Smooth muscle cell (in vitro differentiated cells): ENCODE data around the gene BCAR3. TPM values are rescaled to one million over a fixed set of nuclear protein-coding genes. Genes with fewer than 3 reads are reported as not detected.

ENCODE experiments used
- DNase-seq: peaks from one replicate; lab custom pipeline; 2025; ENCODE audit not compliant: unreplicated experiment; lab: John Stamatoyannopoulos, UW
- H2AFZ ChIP-seq: fragments of 200-600 bp; sonication (generic); 2 replicates; pipeline ENCODE4 v1.6.0; 2016; ENCODE audit warnings: antibody characterized with exemption, low read depth, mild to moderate bottlenecking
- H3F3A ChIP-seq: fragments of 200-600 bp; sonication (generic); 2 replicates; pipeline ENCODE4 v1.6.0; 2017; ENCODE audit warnings: antibody characterized with exemption, low read depth
- H3K27ac ChIP-seq: fragments of 200-600 bp; sonication (generic); 2 replicates; pipeline ENCODE4 v1.5.1; 2016; ENCODE audit warnings: low read depth, mild to moderate bottlenecking
- H3K27me3 ChIP-seq: fragments of 200-600 bp; sonication (generic); 2 replicates; pipeline ENCODE4 v1.6.1; 2016; ENCODE audit warnings: low read depth, mild to moderate bottlenecking
- H3K36me3 ChIP-seq: fragments of 200-600 bp; sonication (generic); 2 replicates; pipeline ENCODE4 v1.5.1; 2016; ENCODE audit warnings: low read depth
- H3K4me1 ChIP-seq: fragments of 200-600 bp; sonication (generic); 2 replicates; pipeline ENCODE4 v1.5.1; 2016; ENCODE audit warnings: low read depth
- H3K4me2 ChIP-seq: fragments of 200-600 bp; sonication (generic); 2 replicates; pipeline ENCODE4 v1.6.0; 2016; ENCODE audit warnings: mild to moderate bottlenecking
- H3K4me3 ChIP-seq: fragments of 200-600 bp; sonication (generic); 2 replicates; pipeline ENCODE4 v1.5.1; 2016; ENCODE audit warnings: mild to moderate bottlenecking
- H3K79me2 ChIP-seq: fragments of 200-600 bp; sonication (generic); 2 replicates; pipeline ENCODE4 v1.6.0; 2016; ENCODE audit warnings: low read depth, mild to moderate bottlenecking
- H3K9ac ChIP-seq: fragments of 200-600 bp; sonication (generic); 2 replicates; pipeline ENCODE4 v1.6.0; 2016; ENCODE audit warnings: low read depth
- H3K9me3 ChIP-seq: fragments of 200-600 bp; sonication (generic); replicated peaks from 2 replicates; pipeline ENCODE4 v1.5.1; 2016; ENCODE audit warnings: low read depth
- H4K20me1 ChIP-seq: fragments of 200-600 bp; sonication (generic); 2 replicates; pipeline ENCODE4 v1.6.0; 2016; ENCODE audit warnings: low read depth
- WGBS: methylation state at CpG from one replicate; pipeline ENCODE4 v1.1.7; 2016; ENCODE audit warnings: low lambda C conversion rate; 5-methylcytosine and 5-hydroxymethylcytosine counted together
- polyA plus RNA-seq: library from polyadenylated mRNA; unstranded; fragments of >200 nt; fragmentation: Nextera tagmentation; extraction: Ambion mirVana; gene quantifications from 2 replicates; pipeline ENCODE4 v1.2.1, GENCODE V29; 2016
- total RNA-seq: library from RNA; depleted of rRNA; stranded (reverse); fragments of >200 nt; gene quantifications from 2 replicates; pipeline ENCODE4 v1.2.3, GENCODE V29; 2014
- TF ChIP-seq, protein P1 (sequence below): fragments of 200-600 bp; sonication (generic); IDR thresholded peaks from 2 replicates; pipeline ENCODE4 v1.5.1; 2017; ENCODE audit warnings: borderline replicate concordance, mild to moderate bottlenecking, antibody characterized with exemption; ENCODE audit not compliant: insufficient read depth, poor library complexity, severe bottlenecking

BCAR3 gene
- total and polyA plus RNA-seq, 2 experiments from 2014 or later: 21.4 to 24.9 TPM

DNA sequence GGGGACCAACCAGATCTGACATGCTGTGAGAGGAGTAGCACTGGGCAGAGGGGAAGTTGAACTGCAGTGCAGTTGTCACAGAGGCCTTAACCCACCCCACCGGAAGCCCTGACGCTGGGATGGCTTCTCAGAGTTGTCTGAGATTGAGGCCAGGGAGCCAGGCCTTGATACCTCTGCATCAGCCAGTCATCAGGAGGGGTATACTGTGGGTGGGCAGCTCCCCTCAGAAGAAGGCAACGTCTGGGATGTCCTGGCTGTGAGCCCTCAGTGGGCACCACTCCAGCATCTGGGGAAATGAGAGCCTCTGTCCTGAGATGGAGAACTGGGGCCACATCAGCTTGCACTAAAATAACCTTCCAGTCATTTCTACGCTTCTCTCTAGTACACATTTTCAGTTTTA, 47.9 kb upstream of the BCAR3 start:
- Histone ChIP-seq H3K9me3 (no peaks in the 10 kb centered on the region), H3K27ac (no peak overlapping the region), H3F3A (no peaks in the 10 kb centered on the region), H3K4me2 (no peak overlapping the region), H4K20me1 (no peaks in the 10 kb centered on the region), H3K79me2 (no peaks in the 10 kb centered on the region), H2AFZ (no peak overlapping the region), H3K4me1 (peaks cover 17% of the 10 kb centered on the region), H3K4me3 (no peak overlapping the region), H3K9ac (no peak overlapping the region), H3K36me3 (no peaks in the 10 kb centered on the region), H3K27me3 (no peaks in the 10 kb centered on the region)
- no peak for DNase-seq
- TF ChIP-seq, protein P1, sequence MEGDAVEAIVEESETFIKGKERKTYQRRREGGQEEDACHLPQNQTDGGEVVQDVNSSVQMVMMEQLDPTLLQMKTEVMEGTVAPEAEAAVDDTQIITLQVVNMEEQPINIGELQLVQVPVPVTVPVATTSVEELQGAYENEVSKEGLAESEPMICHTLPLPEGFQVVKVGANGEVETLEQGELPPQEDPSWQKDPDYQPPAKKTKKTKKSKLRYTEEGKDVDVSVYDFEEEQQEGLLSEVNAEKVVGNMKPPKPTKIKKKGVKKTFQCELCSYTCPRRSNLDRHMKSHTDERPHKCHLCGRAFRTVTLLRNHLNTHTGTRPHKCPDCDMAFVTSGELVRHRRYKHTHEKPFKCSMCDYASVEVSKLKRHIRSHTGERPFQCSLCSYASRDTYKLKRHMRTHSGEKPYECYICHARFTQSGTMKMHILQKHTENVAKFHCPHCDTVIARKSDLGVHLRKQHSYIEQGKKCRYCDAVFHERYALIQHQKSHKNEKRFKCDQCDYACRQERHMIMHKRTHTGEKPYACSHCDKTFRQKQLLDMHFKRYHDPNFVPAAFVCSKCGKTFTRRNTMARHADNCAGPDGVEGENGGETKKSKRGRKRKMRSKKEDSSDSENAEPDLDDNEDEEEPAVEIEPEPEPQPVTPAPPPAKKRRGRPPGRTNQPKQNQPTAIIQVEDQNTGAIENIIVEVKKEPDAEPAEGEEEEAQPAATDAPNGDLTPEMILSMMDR: no peak
- WGBS: 88% methylated on average over 4 of the region's 4 CpGs

DNA sequence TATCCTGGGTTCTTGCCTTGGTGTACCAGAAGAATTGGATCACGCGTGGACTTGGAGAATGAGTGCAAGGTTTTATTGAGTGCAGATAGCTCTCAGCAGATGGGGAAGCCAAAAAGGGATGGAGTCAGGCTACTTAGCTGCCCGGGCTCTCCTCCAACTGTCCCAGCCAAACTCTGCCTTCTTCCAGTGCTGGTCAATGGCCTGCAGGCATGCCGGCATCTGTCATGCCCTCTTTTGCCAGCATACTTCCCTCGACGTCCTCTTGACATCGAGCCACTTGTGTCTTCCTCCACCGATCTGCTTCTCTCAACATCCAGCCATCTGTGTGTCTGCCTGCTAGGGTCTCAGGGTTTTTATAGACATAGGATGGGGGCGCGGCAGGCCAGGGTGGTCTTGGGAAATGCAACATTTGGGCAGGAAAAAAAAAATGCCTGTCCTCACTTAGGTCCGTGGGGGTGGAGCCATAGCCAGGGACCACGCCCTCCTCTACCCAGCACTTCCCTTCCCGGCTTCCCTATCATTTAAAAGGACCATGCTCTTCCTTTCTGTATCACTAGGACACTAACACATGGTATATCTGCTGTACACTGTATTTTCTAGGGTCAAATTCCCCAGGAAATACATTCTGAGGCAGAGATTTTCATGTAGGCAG, 47.0 kb upstream of the BCAR3 start:
- Histone ChIP-seq H3K4me1 (peaks cover 23% of the 10 kb centered on the region), H4K20me1 (no peaks in the 10 kb centered on the region), H3K4me3 (no peak overlapping the region), H3K36me3 (no peaks in the 10 kb centered on the region), H3K4me2 (no peak overlapping the region), H3K79me2 (no peaks in the 10 kb centered on the region), H3K9me3 (no peaks in the 10 kb centered on the region), H3K9ac (no peak overlapping the region), H3K27ac (no peak overlapping the region), H2AFZ (no peak overlapping the region), H3F3A (no peaks in the 10 kb centered on the region), H3K27me3 (no peaks in the 10 kb centered on the region)
- WGBS: 95% methylated on average over 13 of the region's 13 CpGs
- TF ChIP-seq, protein P1: no peak
- no peak for DNase-seq

DNA sequence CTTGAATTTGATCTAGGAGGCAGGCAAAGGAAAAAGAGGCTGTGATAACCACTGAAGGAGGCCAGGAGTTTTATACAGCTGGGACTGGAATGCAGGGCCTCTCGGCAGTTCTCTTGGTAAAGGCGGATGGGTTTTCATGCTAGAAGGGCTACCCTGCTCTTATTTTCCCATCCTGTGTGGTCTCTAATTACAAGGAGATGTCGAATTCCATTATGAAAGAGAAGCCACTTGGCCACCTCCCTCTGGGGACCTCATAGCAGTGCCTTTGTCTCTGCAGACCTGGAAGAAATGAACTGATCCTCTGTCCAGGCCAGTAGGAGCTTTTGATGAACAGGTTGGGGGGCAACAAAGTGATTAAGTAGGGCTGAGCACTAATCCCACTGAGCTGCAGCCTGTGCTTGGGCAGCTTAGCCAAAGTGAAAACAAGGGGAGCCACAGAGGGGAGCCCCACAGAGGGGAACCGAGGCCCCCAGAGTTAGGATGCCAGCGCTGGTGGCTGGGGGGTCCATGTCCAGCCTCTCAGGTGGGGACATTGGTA, 42.2 kb upstream of the BCAR3 start:
- Histone ChIP-seq H2AFZ (peak overlapping the region; percentile 68), H3K4me3 (no peak overlapping the region), H3K4me1 (peaks cover 38% of the 10 kb centered on the region), H3K4me2 (peak overlapping the region; percentile 58), H4K20me1 (no peaks in the 10 kb centered on the region), H3F3A (no peaks in the 10 kb centered on the region), H3K79me2 (no peaks in the 10 kb centered on the region), H3K27ac (no peak overlapping the region), H3K9ac (peak overlapping the region; percentile 33), H3K27me3 (no peaks in the 10 kb centered on the region), H3K9me3 (no peaks in the 10 kb centered on the region), H3K36me3 (no peaks in the 10 kb centered on the region)
- 80% methylated on average over 5 of the region's 5 CpGs for WGBS
- no peak for DNase-seq
- TF ChIP-seq, protein P1: no peak

DNA sequence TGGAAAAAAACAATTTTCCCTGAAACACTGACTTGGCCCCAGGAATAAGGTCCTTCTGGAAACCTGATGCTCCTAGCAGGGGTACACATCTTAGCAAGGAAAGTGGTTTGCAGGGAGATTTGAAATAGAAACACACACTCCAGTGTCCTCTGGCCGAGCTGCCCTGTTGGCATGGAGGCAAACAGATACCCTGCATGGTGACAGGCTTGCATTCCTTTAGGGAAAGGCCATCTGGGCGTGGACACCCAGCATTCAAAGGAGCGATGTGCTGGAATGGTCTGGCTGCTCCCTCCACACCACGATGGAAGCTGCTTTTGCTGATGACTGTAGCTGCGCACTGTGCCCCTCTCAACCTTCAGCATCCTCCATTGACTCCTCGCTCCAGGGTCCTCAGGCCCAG, 41.5 kb upstream of the BCAR3 start:
- Histone ChIP-seq H4K20me1 (no peaks in the 10 kb centered on the region), H3K4me1 (peaks cover 38% of the 10 kb centered on the region), H3K4me3 (no peak overlapping the region), H3K27ac (peak overlapping the region; percentile 49), H2AFZ (peak overlapping the region; percentile 68), H3K36me3 (no peaks in the 10 kb centered on the region), H3K9ac (peak overlapping the region; percentile 51), H3K9me3 (no peaks in the 10 kb centered on the region), H3F3A (no peaks in the 10 kb centered on the region), H3K4me2 (peak overlapping the region; percentile 58), H3K79me2 (no peaks in the 10 kb centered on the region), H3K27me3 (no peaks in the 10 kb centered on the region)
- 65% methylated on average over 6 of the region's 6 CpGs for WGBS
- no peak for DNase-seq
- TF ChIP-seq, protein P1: no peak
